ENCODE measurements around the gene CTNNBL1.
"Not testable (repeated sequence)": the region's sequence is repeated elsewhere in the genome, so short reads cannot be mapped to it uniquely, and the experiment has no call there.

The CTNNBL1 gene

GRCh38 chr20:37850724-37851355 is 157.0 kb downstream of the CTNNBL1 start:
- DNase-seq (ENCODE audit: low spot score) = no peak

- DNase-seq (ENCODE audit: low spot score) = no peak
Measured at GRCh38 chr20:37852666-37853065, 158.8 kb downstream of the CTNNBL1 start.

DNA sequence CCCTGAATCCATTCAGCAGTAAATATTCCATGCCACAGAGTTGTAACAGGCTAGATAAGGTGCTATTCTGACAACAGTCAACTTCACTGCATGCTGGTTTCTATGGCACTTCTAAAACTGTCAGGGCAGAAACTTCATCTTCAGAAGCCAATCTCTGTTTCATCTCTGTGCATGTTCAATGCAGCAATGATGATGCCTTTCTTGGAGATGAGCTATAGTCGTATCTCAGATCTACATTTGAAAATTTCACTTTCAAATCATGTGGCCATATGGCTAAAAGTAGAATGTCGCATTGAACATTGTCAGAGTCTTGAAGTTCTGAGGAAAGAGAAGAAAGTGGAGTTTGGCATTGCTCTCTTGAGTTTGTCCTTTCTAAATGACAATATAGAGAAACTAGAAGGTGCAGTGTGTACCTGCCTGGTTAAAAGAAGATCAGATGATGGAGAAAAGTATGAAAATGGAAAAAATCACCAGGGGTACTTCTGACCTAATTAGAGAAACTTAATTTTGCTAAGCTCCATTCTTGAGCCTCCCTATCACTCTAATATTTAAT is 160.1 kb downstream of the CTNNBL1 start:
- no peak for DNase-seq (ENCODE audit: low spot score)

DNA sequence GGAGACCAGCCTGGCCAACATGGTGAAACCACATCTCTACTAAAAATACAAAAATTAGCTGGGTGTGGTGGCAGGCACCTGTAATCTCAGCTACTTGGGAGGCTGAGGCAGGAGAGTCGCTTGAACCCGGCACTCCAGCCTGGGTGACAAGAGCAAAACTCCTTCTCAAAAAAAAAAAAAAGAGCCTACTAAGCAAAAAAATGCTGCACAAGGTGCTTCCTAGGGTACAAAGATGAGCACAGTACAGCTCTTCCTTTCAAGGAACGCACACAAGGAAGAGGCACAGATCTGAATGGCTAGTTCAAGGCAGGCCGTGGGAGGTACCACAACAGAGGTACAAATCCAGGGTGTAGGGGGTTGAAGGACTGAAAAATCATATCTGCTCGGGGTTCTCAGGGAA is 162.2 kb downstream of the CTNNBL1 start:
- DNase-seq (ENCODE audit: low spot score) = not testable (repeated sequence)

- no peak for DNase-seq (ENCODE audit: low spot score)
Measured at GRCh38 chr20:37856932-37857660, 163.3 kb downstream of the CTNNBL1 start.

- DNase-seq (ENCODE audit: low spot score) = no peak
Measured at GRCh38 chr20:37859406-37860171, 165.8 kb downstream of the CTNNBL1 start.

DNA sequence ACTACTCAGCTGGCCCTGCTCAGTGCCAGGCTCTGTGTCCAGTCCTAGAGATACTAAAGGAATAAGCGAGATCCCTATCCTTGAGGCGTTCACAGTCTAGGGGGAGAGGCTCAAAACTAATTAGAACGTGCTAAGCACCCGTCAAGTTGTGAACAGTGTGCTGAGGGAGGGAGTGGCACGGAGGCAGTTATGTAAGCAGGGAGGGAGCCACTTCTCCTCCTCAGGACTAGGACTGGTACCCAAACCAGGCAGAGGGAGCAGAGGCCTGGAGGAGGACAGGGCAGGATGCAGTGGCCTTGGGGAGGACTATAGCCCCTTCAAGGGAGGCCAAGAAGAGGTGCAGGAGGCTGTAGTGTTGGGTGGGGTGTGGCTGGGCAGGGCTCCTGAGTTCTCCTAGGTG is 169.5 kb downstream of the CTNNBL1 start:
- no peak for DNase-seq (ENCODE audit: low spot score)

DNA sequence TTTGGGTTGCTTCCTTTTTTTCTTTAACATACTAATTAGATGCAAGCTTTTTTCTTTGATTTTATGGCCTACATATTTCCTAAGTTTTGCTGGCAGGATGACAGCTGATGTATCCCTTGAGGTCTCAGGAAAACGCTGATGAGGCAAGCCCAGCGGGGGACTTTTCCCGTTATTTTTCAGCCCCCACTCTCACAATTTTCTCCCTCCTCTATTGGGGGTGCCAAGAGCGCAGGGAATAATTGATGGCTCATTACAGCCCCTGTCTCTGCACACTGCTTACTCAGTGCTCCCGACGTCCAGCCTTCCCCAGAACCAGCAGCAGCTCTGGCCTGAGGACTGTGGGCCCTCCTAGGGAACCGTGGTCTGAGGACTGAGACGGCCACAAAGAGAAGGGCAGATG is 170.5 kb downstream of the CTNNBL1 start:
- no peak for DNase-seq (ENCODE audit: low spot score)

DNA sequence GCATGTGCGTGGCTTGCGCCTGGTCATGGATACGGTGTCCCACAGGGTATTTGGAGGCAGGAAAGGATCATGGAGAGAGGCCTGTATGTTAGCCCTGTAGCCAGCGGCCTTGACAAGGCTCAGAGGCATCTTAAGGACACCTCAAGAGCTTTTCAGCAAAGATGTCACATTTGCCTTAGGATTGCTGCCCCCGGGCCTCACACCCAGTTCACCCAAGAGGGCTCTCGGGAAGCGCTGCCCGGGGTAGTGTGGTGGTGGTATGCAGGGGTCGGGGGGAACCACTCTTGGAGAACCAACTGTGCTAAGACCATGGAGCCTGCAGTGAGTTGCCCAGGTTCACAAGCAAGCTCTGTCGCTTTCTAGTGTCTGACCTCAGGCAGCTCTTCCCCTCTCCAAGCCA is 172.2 kb downstream of the CTNNBL1 start:
- DNase-seq (ENCODE audit: low spot score) = no peak

DNA sequence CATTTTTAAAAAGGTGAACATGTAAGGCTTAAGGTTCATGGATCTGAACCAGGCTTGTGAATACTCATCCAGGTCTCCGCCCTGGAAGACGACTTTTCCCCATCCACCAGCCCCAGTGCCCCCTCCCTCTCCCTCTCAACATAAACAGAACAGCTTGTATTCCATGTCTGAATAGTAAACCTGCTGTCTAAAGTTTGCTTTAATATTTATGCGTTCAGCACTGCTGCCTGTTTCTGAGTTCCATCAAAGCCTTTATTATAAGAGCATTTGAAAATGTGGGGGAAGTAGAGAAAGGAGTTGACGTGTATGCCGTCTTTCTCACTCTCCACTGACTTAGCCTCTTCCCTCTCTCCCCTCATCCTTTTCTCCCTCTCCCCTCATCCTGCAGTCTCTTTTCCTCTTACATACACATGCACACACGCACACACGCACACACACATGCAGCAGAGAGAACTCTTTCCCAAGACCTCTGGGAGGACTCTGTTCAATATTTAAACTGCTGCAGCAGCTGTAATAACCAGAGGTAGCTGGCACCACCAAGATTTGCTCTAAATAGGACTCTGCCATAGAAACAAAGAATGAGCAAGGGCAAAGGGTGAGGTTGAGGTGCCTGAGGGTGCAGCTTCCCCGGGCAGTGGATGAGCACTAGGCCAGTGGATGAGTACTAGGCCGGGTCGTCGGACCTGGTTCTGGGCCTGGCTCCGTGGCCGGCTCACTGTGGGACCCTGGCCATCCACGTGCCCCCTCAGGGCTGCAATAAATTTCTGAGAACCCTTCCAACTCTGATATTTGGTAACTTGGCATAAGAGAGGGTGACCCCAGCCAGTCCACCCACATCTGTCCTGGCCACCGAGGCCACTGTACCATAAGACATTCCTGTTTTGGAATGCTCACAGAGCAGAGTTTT is 173.7 kb downstream of the CTNNBL1 start:
- no peak for DNase-seq (ENCODE audit: low spot score)

GRCh38 chr20:37868851-37869333 is 175.1 kb downstream of the CTNNBL1 start:
- DNase-seq (ENCODE audit: low spot score) = no peak

- DNase-seq (ENCODE audit: low spot score) = no peak
Measured at GRCh38 chr20:37869334-37869861, 175.6 kb downstream of the CTNNBL1 start.

- DNase-seq (ENCODE audit: low spot score) = no peak
Measured at GRCh38 chr20:37870294-37870693, 176.5 kb downstream of the CTNNBL1 start.

- no peak for DNase-seq (ENCODE audit: low spot score)
Measured at GRCh38 chr20:37871751-37872150, 177.9 kb downstream of the CTNNBL1 start.

DNA sequence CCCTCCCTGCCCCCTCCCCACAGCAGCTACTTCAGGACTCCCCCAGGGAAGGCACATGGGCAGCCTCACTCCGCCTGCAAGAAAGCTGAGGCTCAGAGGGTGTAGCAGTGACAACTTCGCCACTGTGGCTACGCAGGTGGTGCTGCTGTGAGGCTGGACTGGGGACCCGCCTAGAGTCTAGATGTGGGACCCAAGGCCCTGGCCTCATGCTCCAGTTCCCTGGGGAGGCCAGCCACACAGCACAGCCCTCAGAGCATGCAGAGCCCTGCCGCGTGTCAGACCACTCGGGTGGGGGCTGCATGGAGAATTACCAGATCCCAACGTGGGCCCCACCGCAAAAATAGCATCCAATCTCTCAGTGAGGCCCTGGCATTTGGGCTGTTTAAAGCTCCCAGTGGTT is 178.3 kb downstream of the CTNNBL1 start:
- no peak for DNase-seq (ENCODE audit: low spot score)

DNA sequence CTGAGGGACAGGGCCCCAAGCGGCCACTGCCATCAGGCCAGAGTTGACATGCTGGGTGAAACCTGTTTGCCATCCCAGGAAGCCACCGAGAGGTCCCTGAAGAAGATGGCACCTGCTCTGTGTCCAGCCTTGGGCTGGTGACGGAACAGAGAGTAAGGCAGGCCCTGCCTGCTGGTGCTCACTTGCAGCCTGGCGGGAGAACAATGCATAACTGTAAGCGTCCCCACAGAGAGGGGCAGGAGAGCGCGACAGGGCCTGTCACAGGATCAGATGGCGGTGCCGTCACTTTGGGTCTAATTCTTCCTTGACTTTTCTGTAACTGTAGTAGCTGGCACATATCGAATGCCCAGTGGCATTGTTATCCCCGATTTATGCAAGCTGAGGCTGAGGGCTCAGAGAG is 180.1 kb downstream of the CTNNBL1 start:
- DNase-seq (ENCODE audit: low spot score) = no peak

GRCh38 chr20:37875460-37876175 is 181.8 kb downstream of the CTNNBL1 start:
- no peak for DNase-seq (ENCODE audit: low spot score)

DNA sequence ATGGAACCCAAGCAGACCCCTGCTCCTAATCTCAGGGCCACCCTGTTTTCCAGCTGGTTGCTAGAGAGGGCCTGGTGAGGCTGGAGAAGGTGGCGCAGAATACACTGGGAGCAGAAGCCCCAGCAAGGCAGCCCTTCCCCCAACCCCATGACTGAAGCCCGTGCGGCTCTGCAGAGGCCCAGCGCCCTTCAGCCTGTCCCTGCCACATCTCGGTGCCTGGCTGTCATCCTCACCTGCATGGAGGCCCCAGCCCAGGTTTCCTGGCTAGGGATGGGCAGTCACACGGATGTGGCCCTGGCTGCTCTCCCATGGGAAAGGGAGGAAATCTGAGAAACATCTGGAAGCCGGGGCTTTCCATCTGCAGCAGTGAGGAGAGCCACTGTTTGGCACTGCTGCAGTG is 183.0 kb downstream of the CTNNBL1 start:
- no peak for DNase-seq (ENCODE audit: low spot score)

DNA sequence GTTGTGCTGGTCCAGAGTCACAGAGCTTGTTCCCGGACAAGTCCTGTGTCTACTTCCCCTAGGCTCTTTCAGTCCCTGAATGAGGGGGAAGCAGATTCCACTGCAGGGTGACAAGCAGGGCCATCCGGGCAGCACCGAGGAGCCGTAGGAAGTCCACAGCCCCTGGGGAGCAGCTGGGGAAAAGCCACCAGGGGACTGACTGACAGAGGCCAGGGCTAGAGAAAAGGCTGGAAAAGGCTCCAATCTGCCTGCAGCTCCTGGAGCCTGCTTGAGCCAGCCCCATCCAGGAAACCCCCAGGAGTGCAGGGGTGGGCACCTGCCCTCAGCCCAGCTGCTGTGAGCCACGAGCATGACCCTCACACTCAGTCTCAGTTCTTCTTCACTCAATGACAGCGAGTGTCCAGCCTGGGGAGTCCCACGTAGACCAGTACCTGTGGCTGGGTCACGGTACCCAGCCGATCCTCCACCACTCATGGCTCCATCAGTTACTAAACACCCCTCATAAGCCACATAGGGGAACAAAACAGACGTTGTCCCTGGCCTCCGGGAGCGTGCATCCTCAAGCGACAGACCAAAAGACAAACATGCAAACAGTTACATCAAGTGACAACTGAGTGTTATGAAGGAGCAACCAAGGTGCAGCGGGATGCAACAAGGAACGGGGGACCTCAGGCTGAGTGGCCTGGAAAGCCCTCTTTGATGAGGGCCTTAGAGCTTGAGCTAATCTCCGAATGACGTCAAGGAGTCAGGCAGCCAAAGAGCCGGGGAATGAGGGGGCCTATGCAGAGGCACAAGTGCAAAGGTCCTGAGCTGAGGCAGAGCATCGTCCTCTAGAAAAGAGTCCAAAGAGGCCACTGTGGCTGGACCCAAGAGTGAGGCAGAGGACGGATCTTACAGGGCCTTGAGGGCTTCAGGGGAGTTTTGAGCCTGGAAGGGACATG is 184.3 kb downstream of the CTNNBL1 start:
- no peak for DNase-seq (ENCODE audit: low spot score)

Measured in NAMALWA (cell line).